Heart left ventricle (tissue), 13 donors: ENCODE results near the gene KCND3.

ENCODE experiments used
- POLR2A ChIP-seq, 2 donors: fragments of 450-650 bp; IDR thresholded peaks; one replicate each; pipeline ENCODE4 v1.6.1; 2017; ENCODE audit warnings: antibody characterized with exemption in 2 of 2, mild to moderate bottlenecking in 2 of 2, moderate library complexity in 2 of 2
- TF ChIP-seq, protein P1 (sequence below), 12 donors: fragments of 200-600 bp; sonication (generic) in 4 of 12; IDR thresholded peaks; one replicate each; pipeline versions ENCODE4 v1.5.0 to v1.8.0; 2018 to 2022; ENCODE audit warnings: antibody characterized with exemption in 12 of 12, mild to moderate bottlenecking in 5 of 12
- donor health status: ischemic (EF 13 %, LVEDD 7.1; RV severe dilation, severe dysfunction).
- donor health status: DM: no; HTN: yes; CAD: no.
- donor health status: DM: no; HTN: no; CAD: no.
- donor health status: ischemic (EF 25% LVEDD 6.9; RV normal size, moderate dysfunction).
- donor health status: ischemic (EF 25% LVEDD 5.7; RV mildly dilated, moderate dysfunction).
- donor health status: ischemic (EF 35%, LVEDD 5.7; RV mildly dilated, moderate dysfunction).
- donor health status: nonischemic (EF 11% LVEDD 7.7; RV severe dilation, severe dysfunction).
- donor health status: DM: yes; HTN: yes; CAD: no.
- donor health status: PGD.
- donor health status: ischemic (EF 29% LVEDD 5.4; RV normal size, mild dysfunction).
- donor health status: nonischemic (EF 23%, LVEDD 6.1; RV moderate dilation, normal function).

GRCh38 chr1:111992476-111992875 lies 3.0 kb upstream of the KCND3 start:
- TF ChIP-seq POLR2A (IDR thresholded peaks at IDR 0.05) = no peak
- TF ChIP-seq, protein P1, sequence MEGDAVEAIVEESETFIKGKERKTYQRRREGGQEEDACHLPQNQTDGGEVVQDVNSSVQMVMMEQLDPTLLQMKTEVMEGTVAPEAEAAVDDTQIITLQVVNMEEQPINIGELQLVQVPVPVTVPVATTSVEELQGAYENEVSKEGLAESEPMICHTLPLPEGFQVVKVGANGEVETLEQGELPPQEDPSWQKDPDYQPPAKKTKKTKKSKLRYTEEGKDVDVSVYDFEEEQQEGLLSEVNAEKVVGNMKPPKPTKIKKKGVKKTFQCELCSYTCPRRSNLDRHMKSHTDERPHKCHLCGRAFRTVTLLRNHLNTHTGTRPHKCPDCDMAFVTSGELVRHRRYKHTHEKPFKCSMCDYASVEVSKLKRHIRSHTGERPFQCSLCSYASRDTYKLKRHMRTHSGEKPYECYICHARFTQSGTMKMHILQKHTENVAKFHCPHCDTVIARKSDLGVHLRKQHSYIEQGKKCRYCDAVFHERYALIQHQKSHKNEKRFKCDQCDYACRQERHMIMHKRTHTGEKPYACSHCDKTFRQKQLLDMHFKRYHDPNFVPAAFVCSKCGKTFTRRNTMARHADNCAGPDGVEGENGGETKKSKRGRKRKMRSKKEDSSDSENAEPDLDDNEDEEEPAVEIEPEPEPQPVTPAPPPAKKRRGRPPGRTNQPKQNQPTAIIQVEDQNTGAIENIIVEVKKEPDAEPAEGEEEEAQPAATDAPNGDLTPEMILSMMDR (IDR thresholded peaks at IDR 0.05) = no peak
